ENCODE results near the gene SLC45A2. TPM values are rescaled to one million over a fixed set of nuclear protein-coding genes. Genes with fewer than 3 reads are reported as not detected.

SLC45A2 gene
- total RNA-seq, 1 experiment from 2014 or later = 618 TPM

Small RNAs within 50 kb of the gene (small RNA-seq; reads per million reads assigned to genes)
- gene AC139783.1 = 0 reads per million in 2 experiments

Other genes with a start within 250 kb of the SLC45A2 start
- not detected in 2 replicates for gene ADAMTS12, start 92.7 kb downstream of the SLC45A2 start, total RNA-seq (2014; rRNA removed; shearing (Covaris generic))
- gene RXFP3, start 48.3 kb downstream of the SLC45A2 start, total RNA-seq (2014; rRNA removed; shearing (Covaris generic)) = not detected in 2 replicates
- gene AMACR, start 23.4 kb upstream of the SLC45A2 start, total RNA-seq (2014; rRNA removed; shearing (Covaris generic)) = 40.3 and 48.7 TPM in 2 replicates
- gene C1QTNF3, start 58.5 kb upstream of the SLC45A2 start, total RNA-seq (2014; rRNA removed; shearing (Covaris generic)) = 0.59 and 0.77 TPM in 2 replicates

All from SK-MEL-5 (cell line).